ENCODE measurements around the gene PAM. TPM values are rescaled to one million over a fixed set of nuclear protein-coding genes. Genes with fewer than 3 reads are reported as not detected.

The PAM gene
- total RNA-seq, 4 donors from 2014 or later, result 102 to 210 (median 172) TPM

DNA sequence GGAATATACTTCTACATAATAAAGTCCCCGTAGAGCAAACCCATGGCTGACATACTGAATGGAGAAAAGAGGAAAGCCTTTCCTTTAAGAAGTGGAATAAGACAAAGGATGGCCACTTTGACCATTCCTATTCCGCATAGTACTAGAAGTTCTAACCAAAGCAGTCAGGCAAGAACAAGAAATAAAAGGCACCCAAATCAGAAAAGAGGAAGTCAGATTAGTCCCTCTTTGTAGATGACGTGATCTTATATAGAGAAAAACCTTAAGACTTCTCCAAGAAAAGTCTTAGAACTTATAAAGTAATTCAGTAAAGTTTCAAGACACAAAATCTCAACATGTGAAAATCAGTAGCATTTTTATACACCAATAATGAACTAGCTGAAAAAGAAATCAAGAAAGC is 231.0 kb downstream of the PAM start:
- H3K36me3 ChIP-seq, result peaks cover 0 to 10% of the 10 kb centered on the region in 2 donors
- TF ChIP-seq, protein P1, sequence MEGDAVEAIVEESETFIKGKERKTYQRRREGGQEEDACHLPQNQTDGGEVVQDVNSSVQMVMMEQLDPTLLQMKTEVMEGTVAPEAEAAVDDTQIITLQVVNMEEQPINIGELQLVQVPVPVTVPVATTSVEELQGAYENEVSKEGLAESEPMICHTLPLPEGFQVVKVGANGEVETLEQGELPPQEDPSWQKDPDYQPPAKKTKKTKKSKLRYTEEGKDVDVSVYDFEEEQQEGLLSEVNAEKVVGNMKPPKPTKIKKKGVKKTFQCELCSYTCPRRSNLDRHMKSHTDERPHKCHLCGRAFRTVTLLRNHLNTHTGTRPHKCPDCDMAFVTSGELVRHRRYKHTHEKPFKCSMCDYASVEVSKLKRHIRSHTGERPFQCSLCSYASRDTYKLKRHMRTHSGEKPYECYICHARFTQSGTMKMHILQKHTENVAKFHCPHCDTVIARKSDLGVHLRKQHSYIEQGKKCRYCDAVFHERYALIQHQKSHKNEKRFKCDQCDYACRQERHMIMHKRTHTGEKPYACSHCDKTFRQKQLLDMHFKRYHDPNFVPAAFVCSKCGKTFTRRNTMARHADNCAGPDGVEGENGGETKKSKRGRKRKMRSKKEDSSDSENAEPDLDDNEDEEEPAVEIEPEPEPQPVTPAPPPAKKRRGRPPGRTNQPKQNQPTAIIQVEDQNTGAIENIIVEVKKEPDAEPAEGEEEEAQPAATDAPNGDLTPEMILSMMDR (IDR thresholded peaks at IDR 0.05 in 4 of 5, conservative IDR thresholded peaks at IDR 0.05 in 1 of 5), result no peak
- TF ChIP-seq POLR2A (IDR thresholded peaks at IDR 0.05), result no peak
- intact Hi-C loops (cut with DNase I; ENCODE audit: low total_unique reads) (no loop called here), in situ Hi-C loops (cut with MboI; ENCODE audit: low sequenced_read_pairs in 4 of 4) (no loop called here)
- H3K27ac ChIP-seq, result no peak overlapping the region
- no peaks in the 10 kb centered on the region for H3K4me1 ChIP-seq
- H3K9me3 ChIP-seq, result no peaks in the 10 kb centered on the region
- ATAC-seq (no peak), DNase-seq (no peak)
- no peak overlapping the region for H3K4me3 ChIP-seq
- no peaks in the 10 kb centered on the region for H3K27me3 ChIP-seq

- ATAC-seq (no peak), DNase-seq (no peak)
- Histone ChIP-seq H3K9me3 (no peaks in the 10 kb centered on the region), H3K27me3 (no peaks in the 10 kb centered on the region), H3K4me1 (no peaks in the 10 kb centered on the region), H3K36me3 (no peaks in the 10 kb centered on the region), H3K4me3 (no peak overlapping the region), H3K27ac (no peak overlapping the region)
- TF ChIP-seq, protein P1 (IDR thresholded peaks at IDR 0.05 in 4 of 5, conservative IDR thresholded peaks at IDR 0.05 in 1 of 5), result no peak
- TF ChIP-seq POLR2A (IDR thresholded peaks at IDR 0.05), result no peak
- in situ Hi-C loops (cut with MboI; ENCODE audit: low sequenced_read_pairs in 4 of 4) (no loop called here), intact Hi-C loops (cut with DNase I; ENCODE audit: low total_unique reads) (no loop called here)
Observed at GRCh38 chr5:102988459-102988858, 233.4 kb downstream of the PAM start.

DNA sequence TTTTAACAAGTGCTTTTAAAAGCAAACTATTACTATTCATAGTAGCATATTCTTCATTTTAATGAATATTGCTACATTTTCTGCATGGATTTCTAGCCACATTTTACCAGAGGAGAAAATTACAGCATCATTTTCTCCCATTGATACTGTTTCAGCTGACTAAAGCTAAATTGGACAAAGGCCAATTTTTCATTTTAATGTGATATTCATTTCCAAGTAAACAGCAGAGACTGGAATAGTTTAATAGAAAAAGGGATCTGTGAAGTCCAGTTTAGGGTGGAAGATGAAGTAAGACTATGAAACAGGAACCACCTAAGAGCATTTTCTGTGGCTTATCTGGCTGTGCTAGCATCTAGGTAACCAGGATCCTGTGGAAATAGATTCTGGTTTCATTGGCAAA is 236.7 kb downstream of the PAM start:
- TF ChIP-seq, protein P1 (IDR thresholded peaks at IDR 0.05 in 4 of 5, conservative IDR thresholded peaks at IDR 0.05 in 1 of 5), result no peak
- no peak for TF ChIP-seq POLR2A (IDR thresholded peaks at IDR 0.05)
- no peak for ATAC-seq
- no peak overlapping the region for H3K4me3 ChIP-seq
- no peaks in the 10 kb centered on the region for H3K9me3 ChIP-seq
- in situ Hi-C loops (cut with MboI; ENCODE audit: low sequenced_read_pairs in 4 of 4) (no loop called here), intact Hi-C loops (cut with DNase I; ENCODE audit: low total_unique reads) (no loop called here)
- no peaks in the 10 kb centered on the region for H3K36me3 ChIP-seq
- no peaks in the 10 kb centered on the region for H3K27me3 ChIP-seq
- no peaks in the 10 kb centered on the region for H3K4me1 ChIP-seq
- no peak overlapping the region for H3K27ac ChIP-seq
- no peak for DNase-seq

- intact Hi-C loops (cut with DNase I; ENCODE audit: low total_unique reads), result no loop called here
- H3K36me3 ChIP-seq, result peaks cover 0 to 10% of the 10 kb centered on the region in 2 donors
- no peaks in the 10 kb centered on the region for H3K9me3 ChIP-seq
- H3K4me1 ChIP-seq, result no peaks in the 10 kb centered on the region
- no peak for ATAC-seq
- H3K27ac ChIP-seq, result no peak overlapping the region
- in situ Hi-C loops (cut with MboI; ENCODE audit: low sequenced_read_pairs in 4 of 4), result no loop called here
- no peaks in the 10 kb centered on the region for H3K27me3 ChIP-seq
- DNase-seq, result no peak
- TF ChIP-seq, protein P1 (IDR thresholded peaks at IDR 0.05 in 4 of 5, conservative IDR thresholded peaks at IDR 0.05 in 1 of 5), result no peak
- no peak overlapping the region for H3K4me3 ChIP-seq
Observed at GRCh38 chr5:102996011-102996575, 241.0 kb downstream of the PAM start.

- H3K9me3 ChIP-seq, result no peaks in the 10 kb centered on the region
- intact Hi-C loops (cut with DNase I; ENCODE audit: low total_unique reads), result no loop called here
- no peak overlapping the region for H3K4me3 ChIP-seq
- no peak overlapping the region for H3K27ac ChIP-seq
- TF ChIP-seq POLR2A (IDR thresholded peaks at IDR 0.05), result no peak
- TF ChIP-seq, protein P1 (IDR thresholded peaks at IDR 0.05 in 4 of 5, conservative IDR thresholded peaks at IDR 0.05 in 1 of 5), result no peak
- ATAC-seq (no peak), DNase-seq (no peak)
- in situ Hi-C loops (cut with MboI; ENCODE audit: low sequenced_read_pairs in 4 of 4), result no loop called here
- H3K27me3 ChIP-seq, result no peaks in the 10 kb centered on the region
- peaks cover 0 to 15% of the 10 kb centered on the region in 2 donors for H3K36me3 ChIP-seq
- H3K4me1 ChIP-seq, result no peaks in the 10 kb centered on the region
Observed at GRCh38 chr5:102998224-102998623, 243.1 kb downstream of the PAM start.
